GM19328 (cell line): ENCODE data around the gene CDKL1.
A peak's percentile ranks its signal among the peaks of the same experiment; 100 is the strongest.
"Not testable (repeated sequence)": the region's sequence is repeated elsewhere in the genome, so short reads cannot be mapped to it uniquely, and the experiment has no call there.

Source experiments
- ATAC-seq: cut with Tn5 transposase; IDR thresholded peaks from one replicate; pipeline ENCODE4 v1.9.1; 2021; ENCODE audit warnings: mild to moderate bottlenecking, moderate library complexity; ENCODE audit not compliant: unreplicated experiment

CDKL1 gene

DNA sequence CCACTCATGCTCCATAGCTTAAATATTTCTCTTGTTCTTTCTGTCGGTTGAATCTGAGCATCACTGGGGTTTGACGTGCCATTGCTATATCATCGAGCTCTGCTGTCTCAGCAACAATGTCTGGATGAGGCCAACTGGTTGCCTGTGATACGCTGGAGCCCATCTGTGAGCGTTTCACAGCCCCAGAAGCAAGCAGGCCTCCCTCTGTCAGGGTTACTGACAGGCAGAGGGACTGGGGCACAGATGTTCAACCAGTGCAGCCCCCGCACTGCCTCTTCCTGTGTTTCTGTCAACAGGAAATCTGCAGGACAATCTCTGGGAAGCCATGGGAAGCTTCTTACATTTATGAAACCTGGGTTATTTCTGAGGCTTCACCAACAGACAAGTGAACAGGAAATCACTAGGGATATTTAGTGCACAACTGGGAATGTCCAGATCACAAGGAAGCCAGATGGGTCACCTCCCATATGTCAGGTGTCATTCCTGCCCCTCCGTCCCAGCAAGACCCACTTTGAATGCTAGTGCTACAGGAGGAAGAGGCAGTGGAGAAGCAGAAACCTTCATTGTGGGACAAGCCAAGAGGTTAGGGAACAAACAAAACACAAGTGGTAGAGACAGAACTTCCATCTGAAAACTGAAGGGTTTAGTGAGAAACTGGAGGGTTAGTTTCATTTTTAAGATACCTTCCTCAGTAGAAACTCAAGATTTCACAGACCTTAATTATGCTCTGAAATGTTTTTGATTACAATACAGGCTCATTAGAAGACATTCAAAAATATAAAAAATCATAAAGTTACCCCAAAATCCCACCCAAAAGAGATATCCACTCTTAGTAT is 60.5 kb downstream of the CDKL1 start:
- no peak for ATAC-seq

DNA sequence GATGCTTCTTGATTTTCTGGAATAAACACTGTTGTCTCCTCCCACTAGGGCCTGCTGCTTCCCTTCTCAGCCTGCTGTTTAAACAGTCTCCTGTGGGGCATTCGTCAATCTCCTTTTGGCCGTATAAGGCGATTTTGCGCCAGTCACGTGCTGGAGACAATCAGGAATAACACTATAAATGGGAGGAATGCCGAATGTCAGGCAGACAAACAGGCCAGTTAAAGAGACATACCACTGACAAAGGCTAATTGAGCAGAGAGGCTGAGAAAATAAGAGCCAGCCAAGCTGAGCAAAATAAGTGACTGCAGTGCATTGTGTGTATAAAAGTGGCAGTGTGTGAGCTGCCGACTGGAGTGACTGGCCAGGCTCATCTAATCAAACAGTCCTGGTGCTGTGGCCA is 61.3 kb downstream of the CDKL1 start:
- ATAC-seq = no peak

DNA sequence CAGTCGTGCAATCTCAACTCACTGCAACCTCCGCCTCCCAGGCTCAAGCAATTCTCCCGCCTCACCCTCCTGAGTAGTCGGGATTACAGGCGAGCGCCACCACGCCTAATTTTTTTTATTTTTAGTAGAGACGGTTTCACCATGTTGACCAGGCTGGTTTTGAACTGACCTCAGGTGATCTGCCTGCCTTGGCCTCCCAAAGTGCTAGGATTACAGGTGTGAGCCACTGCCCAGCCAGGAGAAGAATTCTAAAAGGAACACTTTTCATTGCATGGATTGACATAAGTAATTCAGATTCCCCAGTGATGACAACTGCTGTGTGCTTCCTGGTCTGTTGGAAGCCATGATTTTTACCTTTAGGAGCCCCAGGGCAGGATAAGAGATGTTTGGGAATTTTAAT is 62.5 kb downstream of the CDKL1 start:
- no peak for ATAC-seq

DNA sequence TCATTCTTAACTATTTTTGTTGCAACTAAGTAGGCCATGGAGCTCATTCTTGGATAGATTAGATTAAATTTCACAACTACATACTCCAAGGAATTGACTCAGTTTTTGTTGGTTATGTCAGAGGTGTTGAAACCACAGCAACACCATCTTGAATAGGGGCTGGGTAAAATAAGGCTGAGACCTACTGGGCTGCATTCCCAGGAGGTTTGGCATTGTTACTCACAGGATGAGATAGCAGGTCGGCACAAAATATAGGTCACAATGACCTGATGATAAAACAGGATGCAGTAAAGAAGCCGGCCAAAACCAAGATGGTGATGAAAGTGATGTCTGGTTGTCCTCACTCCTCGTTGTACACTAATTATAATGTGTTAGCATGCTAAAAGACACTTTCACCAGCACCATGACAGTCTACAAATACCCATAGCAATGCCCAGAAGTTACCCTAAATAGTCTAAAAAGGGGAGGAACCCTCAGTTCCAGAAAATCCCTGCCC is 63.6 kb downstream of the CDKL1 start:
- no peak for ATAC-seq

DNA sequence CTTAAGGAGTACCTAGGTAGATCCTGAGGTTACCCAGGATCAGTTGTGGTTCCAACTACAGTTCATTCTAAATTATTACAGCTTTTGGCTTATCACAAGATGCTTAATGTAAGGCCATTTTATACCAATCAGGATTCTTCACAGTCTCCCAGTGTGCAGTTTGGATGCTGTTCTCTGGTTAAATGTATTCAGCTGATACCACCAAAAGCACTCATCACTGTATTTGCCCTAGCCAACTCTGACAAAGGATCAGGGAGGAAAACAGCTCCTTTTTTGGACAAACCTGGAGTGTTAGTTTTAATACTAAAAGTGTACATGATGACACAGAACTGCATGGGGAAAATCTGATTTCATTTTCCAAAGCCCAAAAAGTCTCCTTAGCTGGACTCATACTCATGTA is 65.1 kb downstream of the CDKL1 start:
- ATAC-seq = no peak

DNA sequence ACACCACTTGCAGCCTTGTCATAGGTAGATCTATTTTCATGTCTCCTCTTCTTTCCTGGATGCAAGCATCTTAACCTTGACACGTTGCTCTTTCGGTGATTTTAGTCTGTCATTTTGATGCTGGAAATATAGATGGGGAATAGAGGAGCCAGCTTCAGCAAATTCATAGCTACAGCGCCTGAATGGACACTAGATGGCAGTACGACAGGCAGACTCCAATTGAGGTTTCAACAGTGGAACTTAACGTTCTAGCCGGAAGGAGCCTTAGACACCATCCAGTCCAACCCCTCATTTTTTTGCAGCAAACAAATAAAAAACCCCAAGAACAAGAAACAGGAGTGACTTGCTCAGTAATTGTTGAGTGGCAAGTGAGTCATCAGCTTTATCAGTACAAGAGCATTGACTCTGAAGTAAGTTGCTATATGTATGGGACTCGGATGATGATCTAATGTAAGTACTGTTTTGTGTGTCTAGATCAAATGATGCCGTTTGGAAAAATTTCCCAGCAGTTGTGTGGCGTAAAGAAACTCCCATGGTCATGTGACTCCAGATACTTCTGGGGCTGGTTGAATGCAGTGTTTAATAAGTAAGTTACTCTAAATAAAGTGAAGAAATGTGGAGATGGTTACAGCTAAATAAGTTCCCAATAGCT is 75.5 kb downstream of the CDKL1 start:
- ATAC-seq = peak; percentile 83

DNA sequence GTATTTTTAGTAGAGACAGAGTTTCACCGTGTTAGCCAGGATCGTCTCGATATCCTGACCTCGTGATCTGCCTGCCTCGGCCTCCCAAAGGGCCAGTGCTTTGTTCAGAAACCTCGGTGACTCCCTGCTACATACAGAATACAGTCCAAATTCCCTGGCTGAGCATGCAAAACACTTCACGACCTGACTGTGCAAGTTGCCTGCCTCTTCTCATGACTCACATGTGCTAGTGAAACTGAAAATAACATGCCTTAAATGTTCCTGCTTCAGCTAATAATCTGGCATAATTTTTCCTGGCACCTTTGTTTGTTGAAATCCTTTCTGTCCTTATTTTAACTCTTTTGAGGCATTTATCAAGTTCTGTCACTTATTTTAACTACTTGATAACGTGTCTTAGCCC is 76.4 kb downstream of the CDKL1 start:
- ATAC-seq = no peak

DNA sequence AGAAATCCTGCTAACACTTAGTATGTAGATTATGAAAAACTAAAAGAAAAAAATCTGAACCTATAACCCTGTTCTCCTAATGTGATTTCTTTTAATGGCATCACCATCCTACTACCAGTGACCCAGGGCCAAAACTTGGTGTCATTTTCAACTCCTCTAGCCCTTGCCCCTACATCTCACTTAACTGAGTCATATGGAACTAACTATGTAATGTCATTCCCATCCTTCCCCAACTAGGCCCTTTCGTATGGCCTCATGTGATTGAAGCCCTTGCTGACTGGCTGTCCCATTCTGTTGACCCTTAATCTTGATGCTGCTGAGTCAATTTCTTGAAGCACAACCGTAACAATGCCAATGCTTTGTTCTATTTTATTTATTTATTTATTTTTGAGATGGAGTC is 77.0 kb downstream of the CDKL1 start:
- no peak for ATAC-seq

DNA sequence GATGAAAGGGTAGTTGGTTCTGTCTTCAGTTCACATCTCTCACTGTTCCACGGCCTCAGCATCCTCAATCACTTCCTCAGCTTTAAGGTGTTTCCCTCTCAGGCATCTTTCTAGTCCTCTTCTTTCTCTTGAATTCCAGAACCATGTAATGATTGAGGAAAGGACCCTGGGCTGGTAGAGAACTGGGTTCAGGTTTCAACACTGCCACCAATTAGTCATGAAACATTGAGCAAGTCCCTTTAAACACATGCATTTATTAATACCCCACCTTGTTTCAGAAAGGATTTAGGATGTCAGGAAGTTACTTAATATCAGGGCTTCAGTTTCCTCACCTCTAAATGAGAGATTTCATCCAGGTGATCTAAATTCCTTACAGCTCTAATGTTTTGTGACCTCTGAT is 77.4 kb downstream of the CDKL1 start:
- no peak for ATAC-seq

DNA sequence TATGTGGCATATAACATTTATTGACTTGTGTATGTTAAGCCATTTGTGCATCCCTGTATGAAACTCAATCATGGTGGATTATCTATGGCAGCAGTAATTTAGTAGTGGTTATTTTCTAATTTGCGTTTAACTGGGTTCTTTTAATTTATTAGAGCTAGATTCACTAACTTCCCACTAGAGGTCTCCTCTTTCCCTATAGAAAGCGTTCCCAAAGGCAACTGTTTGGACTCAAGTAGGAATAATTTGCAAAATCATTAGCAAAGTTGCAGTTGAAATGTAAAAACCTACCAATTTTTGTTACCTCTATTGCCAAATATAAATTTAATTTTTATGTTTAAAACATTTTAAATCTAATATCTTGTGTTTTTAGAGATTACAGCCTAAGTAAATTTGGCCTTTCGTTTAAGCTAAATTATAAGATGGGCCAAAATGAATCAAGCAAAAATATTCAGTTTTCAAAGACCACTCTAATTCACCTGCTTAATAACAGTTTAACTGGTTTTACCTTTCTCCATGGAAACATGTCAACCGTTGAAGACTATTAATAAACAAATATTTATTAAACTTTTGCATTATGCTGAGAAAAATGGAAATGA is 78.6 kb downstream of the CDKL1 start:
- ATAC-seq = no peak

DNA sequence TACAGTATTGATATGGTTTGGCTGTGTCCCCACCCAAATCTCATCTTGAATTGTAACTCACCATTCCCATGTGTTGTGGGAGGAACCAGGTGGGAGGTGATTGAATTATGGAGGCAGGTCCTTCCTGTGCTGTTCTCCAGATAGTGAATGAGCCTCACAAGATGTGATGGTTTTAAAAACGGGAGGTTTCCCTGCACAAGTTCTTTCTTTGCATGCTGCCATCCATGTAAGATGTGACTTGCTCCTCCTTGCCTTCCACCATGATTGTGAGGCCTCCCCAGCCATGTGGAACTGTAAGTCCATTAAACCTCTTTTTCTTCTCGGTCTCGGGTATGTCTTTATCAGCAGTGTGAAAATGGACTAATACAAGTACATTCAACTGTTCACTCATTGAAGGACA is 82.6 kb downstream of the CDKL1 start:
- ATAC-seq = not testable (repeated sequence)

DNA sequence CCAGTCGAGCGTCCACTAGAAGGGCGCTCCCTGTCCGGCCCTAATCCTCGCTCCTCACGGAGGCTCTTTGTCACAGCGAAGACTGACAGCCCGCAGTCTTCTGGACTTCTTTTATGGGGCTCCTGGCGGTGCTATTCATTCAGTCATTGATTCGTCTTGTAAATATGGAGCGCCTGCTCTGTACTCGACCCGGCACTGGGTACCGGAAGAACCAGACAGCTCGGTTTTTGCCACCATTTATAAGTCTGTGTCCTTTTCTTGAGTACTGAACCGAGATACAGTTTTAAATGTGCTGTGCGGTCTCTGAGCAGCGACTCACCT is 84.0 kb downstream of the CDKL1 start:
- peak; percentile 31 for ATAC-seq

DNA sequence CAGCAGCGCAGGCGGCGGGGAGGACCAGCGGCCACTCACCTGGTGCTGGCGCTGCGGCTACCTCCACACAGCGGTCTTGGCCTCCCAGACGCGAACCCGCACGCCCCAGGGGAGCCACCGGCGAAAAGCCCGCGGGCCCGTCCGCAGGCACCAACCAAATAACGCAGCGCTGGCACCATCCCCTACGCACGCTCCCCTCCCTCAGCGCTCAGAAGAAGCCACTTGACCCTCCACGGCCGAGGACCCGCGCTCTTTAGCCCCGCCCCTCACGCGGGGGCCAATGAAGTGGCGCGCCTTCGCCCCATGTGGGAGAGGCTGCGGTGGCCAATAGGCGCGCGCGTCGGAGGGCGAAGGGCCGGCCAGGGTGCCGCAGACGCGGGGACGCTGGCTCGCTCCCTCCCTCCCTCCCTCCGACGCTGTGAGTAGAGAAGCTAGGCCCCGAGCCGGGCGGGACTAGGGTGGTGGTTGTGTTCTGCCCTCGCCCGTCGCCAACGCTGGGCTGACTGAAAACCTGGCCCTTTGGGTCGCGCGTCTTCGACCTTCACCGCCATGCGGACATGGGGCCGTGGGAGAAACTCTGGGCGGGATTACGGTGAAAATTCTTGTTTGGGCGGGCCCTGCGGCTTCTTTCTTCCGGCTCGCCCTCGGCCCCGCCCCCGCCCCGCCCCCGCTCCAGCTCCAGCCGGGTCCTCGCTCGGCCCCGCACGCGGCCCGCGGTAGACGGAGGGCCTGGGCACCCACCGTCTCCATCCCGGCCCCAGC is 84.5 kb downstream of the CDKL1 start, which contains the start of the genes DMAC2L and L2HGDH:
TSS of gene DMAC2L (plus strand) at position 353 of the 762 bp plus-strand sequence. CDS start 9,164 bp downstream, outside the sequence.
TSS of gene L2HGDH (minus strand) at position 258 of the 762 bp plus-strand sequence. CDS start at position 179, 79 bp downstream.
- peak; percentile 90 for ATAC-seq

DNA sequence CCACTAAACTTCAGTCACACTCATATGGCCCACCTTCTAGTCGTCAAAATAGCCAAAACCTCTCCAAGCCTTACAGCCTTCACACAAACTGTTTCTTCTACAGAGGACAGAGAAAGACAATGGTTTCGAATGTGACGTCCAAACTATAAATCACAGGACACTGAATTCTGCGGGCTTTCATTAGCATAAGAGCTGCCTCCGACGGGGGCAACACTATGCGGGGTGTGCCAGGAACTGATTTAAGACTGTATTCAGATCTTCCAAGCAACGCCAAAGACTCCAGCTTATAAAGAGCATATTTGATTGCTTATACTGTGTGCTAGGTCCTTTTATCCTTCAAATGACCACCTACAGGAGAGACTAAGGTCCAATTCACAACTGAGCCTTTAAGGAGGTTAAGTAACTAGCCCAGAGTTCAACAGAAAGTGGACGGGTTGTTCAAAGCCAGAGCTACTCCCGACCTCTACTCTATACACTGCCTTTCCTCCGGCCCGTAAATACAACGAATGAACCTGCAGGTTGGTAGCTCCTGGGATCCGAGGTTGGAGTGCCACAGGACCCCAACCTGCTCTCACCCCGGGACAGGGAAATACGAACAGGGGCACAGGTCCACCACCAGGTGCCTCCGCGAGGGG is 85.2 kb downstream of the CDKL1 start:
- no peak for ATAC-seq

DNA sequence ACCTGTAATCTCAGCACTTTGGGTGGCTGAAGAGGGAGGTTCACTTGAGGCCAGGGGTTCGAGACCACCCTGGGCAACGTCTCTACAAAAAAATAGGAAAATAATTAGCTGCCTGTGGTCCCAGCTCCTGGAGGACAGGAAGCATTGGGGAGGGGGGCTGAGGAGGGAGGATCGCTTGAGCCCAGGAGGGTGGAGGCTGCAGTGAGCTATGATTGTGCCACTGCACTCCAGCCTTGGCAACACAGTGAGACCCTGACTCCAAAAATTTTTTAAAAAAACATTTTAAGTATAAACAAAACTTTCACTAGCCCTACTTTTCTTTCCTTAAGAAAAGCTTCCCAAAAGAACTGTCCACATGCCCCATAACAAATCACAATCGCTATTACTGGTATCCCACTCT is 86.2 kb downstream of the CDKL1 start:
- no peak for ATAC-seq

DNA sequence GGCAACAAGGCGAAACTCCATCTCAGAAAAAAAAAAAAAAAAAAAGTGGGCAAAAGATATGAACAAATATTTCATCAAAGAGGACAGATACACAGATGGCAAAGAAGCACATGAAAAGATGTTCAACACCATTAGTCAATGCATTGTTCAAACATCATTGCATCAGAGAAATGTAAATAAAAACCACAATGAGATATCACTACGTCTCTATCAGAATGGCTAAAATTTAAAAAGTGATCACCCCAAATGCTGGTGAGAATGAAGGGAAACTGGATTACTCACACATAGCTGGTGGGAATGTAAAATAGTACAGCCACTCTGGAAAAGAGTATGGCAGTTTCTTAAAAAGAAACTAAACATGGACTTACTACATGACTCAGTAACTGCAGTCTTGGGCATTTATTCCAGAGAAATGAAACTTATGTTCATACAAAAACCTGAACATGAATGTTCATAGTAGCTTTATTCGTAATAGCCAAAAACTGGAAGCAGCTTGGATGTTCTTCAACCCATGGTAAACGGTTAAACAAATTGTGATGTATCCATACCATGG is 88.2 kb downstream of the CDKL1 start:
- no peak for ATAC-seq

DNA sequence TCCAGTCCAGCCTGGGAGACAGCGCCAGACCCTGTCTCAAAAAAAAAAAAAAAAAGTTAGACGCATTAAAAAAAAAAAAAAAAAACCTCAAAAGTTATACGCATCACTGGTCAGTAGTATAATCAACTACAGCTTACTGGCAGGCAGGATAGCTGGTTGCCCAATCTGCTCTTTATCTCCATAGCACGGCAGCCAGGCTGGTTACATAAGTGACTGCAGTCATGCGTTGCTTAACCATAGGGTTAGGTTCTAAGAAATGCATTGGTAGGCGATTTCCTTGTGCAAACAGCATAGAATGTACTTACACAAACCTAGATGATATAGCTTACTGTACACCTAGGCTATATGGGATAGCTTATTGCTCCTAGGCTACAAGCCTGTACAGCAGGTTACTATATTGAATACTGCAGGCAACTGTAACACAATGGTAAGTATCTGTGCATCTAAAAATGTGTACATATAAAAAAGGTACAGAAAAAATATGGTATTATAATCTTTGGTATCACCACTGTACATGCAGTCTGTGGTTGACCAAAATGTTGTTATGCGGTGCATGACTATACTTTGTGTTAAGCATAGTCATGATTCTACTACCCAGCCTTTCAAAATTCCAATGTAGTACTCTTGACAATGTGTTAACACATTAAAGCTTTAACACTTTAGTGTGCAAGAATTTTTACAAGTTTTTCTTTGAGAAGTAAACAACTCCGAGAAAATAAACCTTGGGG is 92.8 kb downstream of the CDKL1 start:
- no peak for ATAC-seq

DNA sequence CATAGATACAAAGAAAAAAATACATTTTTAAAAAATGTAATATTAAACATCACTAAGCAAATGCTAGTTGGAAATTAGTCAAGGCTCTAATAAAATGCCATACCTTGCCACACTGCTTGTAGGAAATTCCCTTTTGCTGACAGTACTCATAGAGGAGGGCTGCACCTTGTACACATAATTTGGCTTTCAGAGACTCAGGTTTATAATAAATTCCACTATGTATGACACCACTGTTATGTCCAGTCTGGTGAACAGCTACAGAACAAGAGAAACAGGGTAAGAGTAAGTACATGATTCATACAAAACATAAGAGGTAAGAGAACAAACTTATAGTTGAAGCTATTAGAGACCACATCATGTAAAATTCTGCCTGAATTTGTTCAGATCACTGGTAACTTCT is 94.8 kb downstream of the CDKL1 start:
- no peak for ATAC-seq

DNA sequence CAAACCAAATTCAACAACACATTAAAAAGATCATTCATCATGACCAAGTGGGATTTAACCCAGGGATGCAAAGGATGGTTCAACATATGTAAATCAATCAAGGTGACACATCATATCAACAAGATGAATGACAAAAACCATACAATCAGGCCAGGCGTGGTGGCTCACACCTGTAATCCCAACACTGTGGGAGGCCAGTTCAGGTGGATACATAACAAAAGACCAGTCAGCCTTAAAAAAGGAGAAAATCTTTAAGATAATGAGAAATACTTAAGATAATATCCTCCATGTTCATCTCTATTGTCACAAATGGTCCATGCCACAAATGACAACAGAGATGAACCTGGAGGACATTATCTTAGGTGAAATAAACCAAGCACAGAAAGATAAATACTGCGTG is 97.1 kb downstream of the CDKL1 start:
- no peak for ATAC-seq

DNA sequence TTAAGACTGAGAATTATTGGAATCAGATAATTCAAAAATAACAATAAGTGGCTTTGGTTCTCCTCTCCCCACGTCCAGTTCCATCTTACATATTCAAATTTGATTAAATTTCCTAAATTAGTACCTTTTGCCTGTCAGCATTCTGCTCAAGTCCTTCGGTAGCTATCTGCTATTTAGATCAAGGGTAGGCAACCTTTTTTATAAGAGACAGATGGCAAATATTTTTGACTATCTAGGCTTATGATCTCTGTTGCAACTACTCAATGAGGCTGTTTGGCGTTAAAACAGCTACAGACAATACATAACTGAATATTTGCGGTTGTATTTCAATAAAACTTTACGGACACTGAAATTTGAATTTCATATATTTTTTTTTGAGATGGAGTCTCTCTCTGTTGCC is 106.4 kb downstream of the CDKL1 start:
- no peak for ATAC-seq
